ENCODE data around the gene CWC27. TPM values are rescaled to one million over a fixed set of nuclear protein-coding genes. Genes with fewer than 3 reads are reported as not detected.

Gene CWC27
- total RNA-seq, 1 experiment from 2014 or later: 12.6 TPM

DNA sequence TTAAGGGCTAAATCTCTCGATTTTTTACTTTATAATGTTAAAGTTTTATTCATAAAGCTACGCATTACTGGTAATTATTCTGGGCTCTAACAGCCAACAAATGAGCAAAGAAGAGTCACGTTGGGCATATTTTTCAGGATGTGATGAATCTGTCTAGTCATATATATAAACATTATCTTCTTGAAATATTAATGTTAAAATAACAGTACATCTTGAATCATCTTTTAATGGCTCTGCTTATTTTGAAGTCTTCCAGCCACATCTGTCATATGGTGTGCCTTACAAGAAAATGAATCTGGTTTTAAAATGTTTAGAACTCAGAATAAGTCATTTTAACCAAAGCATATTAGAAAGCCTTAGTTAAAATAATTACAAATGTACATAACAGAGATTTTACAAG is 96.9 kb downstream of the CWC27 start:
- peaks cover 14% of the 10 kb centered on the region for H3K4me1 ChIP-seq (ENCODE audit: insufficient read depth, low read length)
- DNase-seq (peak; percentile 15), ATAC-seq (peak; percentile 71)
- peak overlapping the region; percentile 28; the same call in 1 of the 2 replicates for H3K4me2 ChIP-seq (ENCODE audit: low read length)
- peak overlapping the region; percentile 59 for H3K27ac ChIP-seq (ENCODE audit: low read length)
- intact Hi-C loops (cut with micrococcal nuclease): no loop called here
- CTCF ChIA-PET: no interaction called here
- no peaks in the 10 kb centered on the region for H3K79me2 ChIP-seq (ENCODE audit: low read length)
- no peaks in the 10 kb centered on the region for H3K9me3 ChIP-seq (ENCODE audit: low read length)
- H3F3A ChIP-seq (ENCODE audit: low read length, unreplicated experiment): no peaks in the 10 kb centered on the region
- TF ChIP-seq EZH2phosphoT487 (IDR thresholded peaks at IDR 0.05; ENCODE audit: borderline replicate concordance, low read length) (no peak), EZH2 (IDR thresholded peaks at IDR 0.05; ENCODE audit: low read length, unreplicated experiment) (no peak)
- TF ChIP-seq, protein P1, sequence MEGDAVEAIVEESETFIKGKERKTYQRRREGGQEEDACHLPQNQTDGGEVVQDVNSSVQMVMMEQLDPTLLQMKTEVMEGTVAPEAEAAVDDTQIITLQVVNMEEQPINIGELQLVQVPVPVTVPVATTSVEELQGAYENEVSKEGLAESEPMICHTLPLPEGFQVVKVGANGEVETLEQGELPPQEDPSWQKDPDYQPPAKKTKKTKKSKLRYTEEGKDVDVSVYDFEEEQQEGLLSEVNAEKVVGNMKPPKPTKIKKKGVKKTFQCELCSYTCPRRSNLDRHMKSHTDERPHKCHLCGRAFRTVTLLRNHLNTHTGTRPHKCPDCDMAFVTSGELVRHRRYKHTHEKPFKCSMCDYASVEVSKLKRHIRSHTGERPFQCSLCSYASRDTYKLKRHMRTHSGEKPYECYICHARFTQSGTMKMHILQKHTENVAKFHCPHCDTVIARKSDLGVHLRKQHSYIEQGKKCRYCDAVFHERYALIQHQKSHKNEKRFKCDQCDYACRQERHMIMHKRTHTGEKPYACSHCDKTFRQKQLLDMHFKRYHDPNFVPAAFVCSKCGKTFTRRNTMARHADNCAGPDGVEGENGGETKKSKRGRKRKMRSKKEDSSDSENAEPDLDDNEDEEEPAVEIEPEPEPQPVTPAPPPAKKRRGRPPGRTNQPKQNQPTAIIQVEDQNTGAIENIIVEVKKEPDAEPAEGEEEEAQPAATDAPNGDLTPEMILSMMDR (conservative IDR thresholded peaks at IDR 0.05; ENCODE audit: low read depth, low read length): no peak
- H2AFZ ChIP-seq (ENCODE audit: low read length): no peak overlapping the region
- no TSS peak for BruUV-seq (replicated peaks)
- H3K4me3 ChIP-seq (ENCODE audit: low read length): no peak overlapping the region
- H3K9me2 ChIP-seq (replicated peaks; ENCODE audit: low read length): no peaks in the 10 kb centered on the region
- H3K36me3 ChIP-seq (ENCODE audit: low read depth, low read length): no peaks in the 10 kb centered on the region
- POLR2A ChIA-PET (ENCODE audit: unreplicated experiment): no interaction called here
- H3K27me3 ChIP-seq (ENCODE audit: low read length): no peaks in the 10 kb centered on the region
- no peaks in the 10 kb centered on the region for H4K20me1 ChIP-seq (ENCODE audit: low read length)
- no peak overlapping the region for H3K9ac ChIP-seq (ENCODE audit: low read length)

GRCh38 chr5:64869419-64869818 is 100.7 kb downstream of the CWC27 start:
- POLR2A ChIA-PET (ENCODE audit: unreplicated experiment): no interaction called here
- H3K9me3 ChIP-seq (ENCODE audit: low read length): no peaks in the 10 kb centered on the region
- peak; percentile 86 for ATAC-seq
- H3K36me3 ChIP-seq (ENCODE audit: low read depth, low read length): no peaks in the 10 kb centered on the region
- H3K79me2 ChIP-seq (ENCODE audit: low read length): no peaks in the 10 kb centered on the region
- no peaks in the 10 kb centered on the region for H3K9me2 ChIP-seq (replicated peaks; ENCODE audit: low read length)
- H3K27ac ChIP-seq (ENCODE audit: low read length): no peak overlapping the region
- intact Hi-C loops (cut with micrococcal nuclease): no loop called here
- no peak overlapping the region for H3K4me2 ChIP-seq (ENCODE audit: low read length)
- DNase-seq: peak; percentile 58
- no peaks in the 10 kb centered on the region for H3F3A ChIP-seq (ENCODE audit: low read length, unreplicated experiment)
- H3K9ac ChIP-seq (ENCODE audit: low read length): no peak overlapping the region
- H4K20me1 ChIP-seq (ENCODE audit: low read length): no peaks in the 10 kb centered on the region
- TF ChIP-seq EZH2phosphoT487 (IDR thresholded peaks at IDR 0.05; ENCODE audit: borderline replicate concordance, low read length) (no peak), EZH2 (IDR thresholded peaks at IDR 0.05; ENCODE audit: low read length, unreplicated experiment) (no peak)
- TF ChIP-seq, protein P1 (conservative IDR thresholded peaks at IDR 0.05; ENCODE audit: low read depth, low read length): no peak
- H3K4me3 ChIP-seq (ENCODE audit: low read length): no peak overlapping the region
- CTCF ChIA-PET: no interaction called here
- no TSS peak for BruUV-seq (replicated peaks)
- H3K4me1 ChIP-seq (ENCODE audit: insufficient read depth, low read length): peaks cover 14% of the 10 kb centered on the region
- no peak overlapping the region for H2AFZ ChIP-seq (ENCODE audit: low read length)
- no peaks in the 10 kb centered on the region for H3K27me3 ChIP-seq (ENCODE audit: low read length)

DNA sequence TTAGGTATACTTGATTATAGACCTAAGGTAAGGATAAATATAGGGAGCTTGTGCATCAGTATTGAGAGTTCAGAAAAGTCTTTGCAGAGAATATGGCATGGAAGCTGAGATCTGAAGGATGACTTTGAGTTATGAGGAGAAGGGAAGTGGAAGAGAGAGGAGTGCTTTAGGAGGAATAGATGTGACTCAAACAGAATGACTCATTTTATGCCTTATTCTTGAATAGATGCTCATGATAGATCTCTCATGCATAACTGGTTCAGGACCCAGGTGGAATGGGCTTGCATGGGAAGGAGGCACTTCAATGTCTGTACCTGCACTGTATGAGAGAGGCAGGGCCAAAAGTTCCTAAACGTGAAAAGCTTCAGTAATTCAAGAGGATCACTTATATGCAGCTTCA is 103.3 kb downstream of the CWC27 start:
- CTCF ChIA-PET: no interaction called here
- Histone ChIP-seq H3K27me3 (ENCODE audit: low read length) (no peaks in the 10 kb centered on the region), H3K36me3 (ENCODE audit: low read depth, low read length) (no peaks in the 10 kb centered on the region), H3K4me3 (ENCODE audit: low read length) (no peak overlapping the region), H3K9ac (ENCODE audit: low read length) (no peak overlapping the region), H3K4me1 (ENCODE audit: insufficient read depth, low read length) (peaks cover 9% of the 10 kb centered on the region), H3K79me2 (ENCODE audit: low read length) (no peaks in the 10 kb centered on the region), H3K4me2 (ENCODE audit: low read length) (no peak overlapping the region), H4K20me1 (ENCODE audit: low read length) (no peaks in the 10 kb centered on the region), H3K9me3 (ENCODE audit: low read length) (no peaks in the 10 kb centered on the region), H3K9me2 (replicated peaks; ENCODE audit: low read length) (no peaks in the 10 kb centered on the region), H3K27ac (ENCODE audit: low read length) (no peak overlapping the region), H3F3A (ENCODE audit: low read length, unreplicated experiment) (no peaks in the 10 kb centered on the region), H2AFZ (ENCODE audit: low read length) (no peak overlapping the region)
- ATAC-seq: peak; percentile 51; the same call in 1 of the 2 replicates
- intact Hi-C loops (cut with micrococcal nuclease): loop anchor here (10.0 kb wide), 1 partner anchor 47 kb away; no protein-coding TSS in a partner anchor
- no TSS peak for BruUV-seq (replicated peaks)
- POLR2A ChIA-PET (ENCODE audit: unreplicated experiment): interaction anchor here (0.5 kb wide), 1 partner anchor 1282 kb away, joined by 4 read pairs; no protein-coding TSS in a partner anchor
- TF ChIP-seq EZH2 (IDR thresholded peaks at IDR 0.05; ENCODE audit: low read length, unreplicated experiment): no peak
- TF ChIP-seq, protein P1 (conservative IDR thresholded peaks at IDR 0.05; ENCODE audit: low read depth, low read length): no peak
- TF ChIP-seq EZH2phosphoT487 (IDR thresholded peaks at IDR 0.05; ENCODE audit: borderline replicate concordance, low read length): no peak
- DNase-seq: peak; percentile 42

Data from PC-3 (cell line).